SKM-1 treated with dmso at 0.1 percent for 144 hours (cell line): ENCODE data around the gene KCNIP1.

ENCODE experiments used
- DNase-seq: peaks from one replicate; lab custom pipeline; 2025; ENCODE audit not compliant: unreplicated experiment; lab: John Stamatoyannopoulos, UW

Gene KCNIP1

DNA sequence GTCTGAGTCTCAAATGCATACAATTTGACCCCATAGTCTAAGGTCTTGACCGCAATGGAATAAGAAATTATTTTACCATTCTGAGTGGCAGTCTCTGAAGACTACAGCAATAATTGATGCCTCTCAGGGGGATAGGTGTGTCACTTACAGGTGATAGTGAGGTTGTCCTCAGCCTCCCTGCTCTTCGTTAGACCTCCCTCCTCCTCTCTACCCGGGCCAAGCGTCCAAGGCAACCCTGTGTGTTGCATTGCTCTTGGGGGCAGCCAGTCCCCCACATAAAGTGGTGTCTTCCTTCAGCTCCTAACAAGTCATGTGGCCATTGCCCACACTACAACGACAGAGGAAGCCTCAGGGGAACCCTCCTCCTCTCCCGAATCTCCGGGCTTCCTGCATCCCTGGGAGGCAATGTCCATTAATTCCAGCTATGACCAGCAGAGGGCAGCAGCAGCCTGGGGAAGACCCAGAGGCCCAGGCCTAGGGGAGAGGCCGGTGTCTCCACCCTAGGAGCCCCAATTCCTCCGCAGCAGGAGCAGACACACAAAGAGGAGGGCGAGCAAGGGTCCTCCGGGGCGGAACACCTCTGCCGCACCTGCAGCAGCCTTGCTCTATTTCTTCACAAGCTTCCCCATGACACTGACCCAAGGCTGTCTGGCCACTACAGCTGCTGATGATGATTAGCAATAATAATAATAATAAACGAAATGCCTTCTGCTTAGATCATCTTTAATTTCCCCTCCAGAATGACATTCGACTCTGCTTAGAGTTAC is 134.8 kb downstream of the KCNIP1 start:
- peak; percentile 36 for DNase-seq

DNA sequence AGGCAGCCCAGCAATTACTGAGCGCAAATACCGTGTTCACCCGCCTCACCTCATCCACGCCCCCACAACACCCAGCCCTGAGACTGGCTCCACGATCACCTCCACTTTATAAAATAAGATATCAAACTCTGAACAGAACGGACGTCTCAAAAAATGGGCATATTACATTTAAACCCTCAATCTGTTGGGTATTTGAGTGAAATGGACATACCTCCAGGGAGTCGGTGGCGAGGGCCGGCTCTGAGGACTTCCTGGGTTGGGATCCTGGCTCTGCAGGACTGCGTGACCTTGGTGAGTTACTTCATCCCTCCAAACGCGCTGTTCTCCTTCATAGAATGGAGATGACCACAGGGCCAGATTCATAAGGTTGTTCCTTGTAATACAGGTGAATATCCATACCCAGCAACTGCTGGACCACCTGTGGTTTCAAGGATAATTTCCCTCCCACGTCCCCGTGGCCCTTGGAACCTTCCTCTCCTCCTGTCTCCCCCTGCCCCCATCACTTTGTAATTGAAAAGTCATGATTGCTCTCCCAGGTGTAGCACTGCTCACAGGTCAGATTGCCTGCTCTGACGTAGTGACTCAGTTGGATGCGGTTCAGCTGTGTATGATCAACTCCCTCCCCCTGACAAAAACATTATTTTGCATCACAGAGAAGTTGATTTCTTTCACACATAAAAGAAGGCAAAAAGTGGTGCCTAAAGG is 135.6 kb downstream of the KCNIP1 start:
- DNase-seq = no peak

DNA sequence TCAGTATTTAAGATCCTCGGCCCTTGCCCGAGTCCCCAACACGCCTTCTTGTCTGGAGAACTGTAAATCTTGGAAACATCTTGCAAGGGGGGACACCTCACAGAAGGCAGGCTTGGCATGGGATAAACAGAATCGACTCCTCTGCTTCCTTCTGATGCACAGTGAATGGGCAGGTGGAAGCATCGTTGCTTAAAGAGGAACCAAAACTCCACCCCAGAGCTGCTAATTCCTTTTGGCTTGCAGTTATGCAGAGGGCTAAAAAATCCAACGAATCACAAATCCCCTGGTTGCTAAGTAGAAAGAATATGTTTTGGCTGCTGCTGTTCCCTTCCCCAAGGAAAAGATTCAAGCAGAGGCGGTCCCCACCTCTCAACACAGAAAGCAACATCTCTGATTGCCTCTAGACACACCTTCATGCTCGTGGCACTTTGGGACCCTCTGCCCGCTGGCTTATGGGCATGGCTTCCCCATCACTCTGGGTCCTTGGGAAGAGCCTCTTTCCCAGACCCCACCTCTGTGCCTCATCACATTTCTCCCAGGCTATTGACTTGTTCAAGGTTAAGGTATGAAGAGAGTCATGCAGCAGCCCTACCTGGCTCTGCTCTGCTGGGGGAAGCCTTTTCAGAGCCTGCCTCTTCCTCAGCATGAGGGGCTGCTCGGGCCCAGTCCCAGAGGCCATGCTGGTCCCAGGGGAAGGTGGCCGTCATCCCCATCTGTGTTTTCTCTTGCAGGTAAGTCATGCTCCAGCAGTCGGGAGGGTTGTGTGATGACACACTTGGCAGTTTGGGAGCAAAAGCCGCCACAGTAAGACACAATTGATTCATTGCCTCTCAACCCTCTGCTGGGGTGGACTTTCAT is 137.1 kb downstream of the KCNIP1 start:
- no peak for DNase-seq

DNA sequence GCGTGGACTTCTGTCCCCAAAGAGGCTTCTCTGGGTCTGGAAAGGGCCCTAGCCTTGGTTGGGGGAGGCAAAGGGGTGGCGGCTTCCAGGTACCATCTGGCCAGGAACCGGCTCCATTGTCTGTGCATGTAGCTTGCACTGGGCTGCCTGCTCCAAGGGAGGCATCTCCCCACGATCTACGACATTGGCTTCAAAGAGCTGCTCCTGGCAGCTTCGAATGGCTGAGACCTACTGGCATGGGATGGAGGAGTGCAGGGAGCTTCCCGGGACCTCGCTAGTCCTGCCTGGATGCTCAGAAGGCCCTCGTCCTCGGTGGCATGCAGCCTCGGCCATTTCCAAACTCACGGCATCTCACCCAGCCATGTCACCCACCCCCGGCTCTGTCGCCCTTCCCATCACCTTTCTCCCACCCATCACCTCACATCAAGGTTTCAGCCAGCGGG is 137.8 kb downstream of the KCNIP1 start:
- no peak for DNase-seq

DNA sequence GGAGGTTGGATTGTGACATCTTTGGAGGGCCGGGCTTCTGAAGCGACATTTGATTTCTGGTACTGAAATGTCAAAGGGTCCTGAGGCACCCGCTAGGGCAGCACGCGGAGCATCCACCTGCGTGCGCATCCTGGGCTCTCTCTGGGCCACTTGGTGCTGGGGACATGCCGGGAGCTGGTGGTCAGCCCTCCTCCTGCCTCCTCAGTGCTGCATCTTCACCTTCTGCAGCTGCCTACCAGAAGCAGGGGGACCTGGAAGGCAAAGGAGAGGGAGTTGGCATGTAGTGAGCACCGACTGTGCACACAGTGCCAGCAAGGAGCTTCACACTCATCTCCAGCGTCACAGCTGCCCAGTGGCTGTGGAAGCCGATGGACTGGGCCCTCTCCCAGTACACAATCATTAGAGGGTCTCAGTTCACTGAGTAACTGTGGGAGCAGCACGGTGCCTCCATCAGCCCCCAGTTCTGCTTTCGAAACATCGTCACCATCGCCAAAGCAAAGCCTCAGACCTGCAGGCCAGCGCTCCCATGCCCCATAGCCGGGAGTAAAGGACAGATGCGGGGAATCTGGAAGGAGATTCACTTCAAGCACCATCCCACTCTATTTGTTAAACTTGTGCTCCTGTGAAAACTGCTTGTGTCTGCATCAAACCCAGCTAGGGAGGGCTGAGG is 138.4 kb downstream of the KCNIP1 start:
- no peak for DNase-seq

DNA sequence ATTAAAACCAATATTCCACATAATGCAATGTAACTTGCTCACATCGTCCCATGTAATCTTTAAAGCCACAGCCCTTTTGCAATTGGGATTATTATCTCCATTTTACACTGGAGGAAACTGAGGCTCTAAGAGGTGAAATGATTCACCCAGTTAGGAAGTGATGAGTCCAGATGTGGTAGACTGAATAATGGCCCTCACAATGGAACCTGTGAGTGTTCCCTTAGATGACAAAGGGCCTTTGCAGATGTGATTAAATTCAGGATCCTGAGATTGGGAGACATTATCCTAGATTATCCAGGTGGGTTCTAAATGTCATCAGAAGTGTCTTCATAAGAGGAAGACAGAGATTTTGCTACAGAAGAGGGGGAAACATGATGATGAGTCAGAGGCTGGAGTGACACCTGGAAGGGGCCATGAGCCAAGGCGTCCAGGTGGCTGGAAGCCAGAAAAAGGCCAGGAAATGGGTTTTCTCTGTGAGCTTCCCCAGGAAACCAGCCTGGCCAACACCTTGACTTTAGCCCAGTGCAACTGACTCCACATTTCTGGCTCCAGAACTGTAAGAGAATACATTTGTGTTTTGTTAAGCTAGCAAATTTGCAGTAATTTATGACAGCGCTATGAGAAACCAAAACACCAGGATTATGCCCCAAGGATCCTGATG is 139.1 kb downstream of the KCNIP1 start:
- DNase-seq = no peak

DNA sequence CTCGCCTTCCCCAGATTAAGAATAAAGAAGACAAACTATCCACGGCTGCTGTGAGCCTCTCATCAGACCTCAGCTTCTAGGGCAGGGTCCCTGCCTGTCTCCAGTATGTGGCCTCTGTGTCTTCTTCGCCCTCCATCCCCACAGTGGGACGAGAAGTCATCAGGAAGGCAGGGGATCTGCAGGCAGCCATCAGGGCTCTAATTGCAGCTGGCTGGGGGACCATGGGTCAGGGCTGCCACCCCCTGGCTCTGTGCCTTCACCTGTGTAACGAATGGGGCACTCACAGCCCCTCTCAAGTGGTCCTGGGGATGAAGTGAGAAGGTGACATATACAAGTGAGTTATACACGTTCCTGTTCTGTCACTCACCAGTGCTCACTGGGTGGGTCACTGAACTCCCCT is 139.8 kb downstream of the KCNIP1 start:
- no peak for DNase-seq

DNA sequence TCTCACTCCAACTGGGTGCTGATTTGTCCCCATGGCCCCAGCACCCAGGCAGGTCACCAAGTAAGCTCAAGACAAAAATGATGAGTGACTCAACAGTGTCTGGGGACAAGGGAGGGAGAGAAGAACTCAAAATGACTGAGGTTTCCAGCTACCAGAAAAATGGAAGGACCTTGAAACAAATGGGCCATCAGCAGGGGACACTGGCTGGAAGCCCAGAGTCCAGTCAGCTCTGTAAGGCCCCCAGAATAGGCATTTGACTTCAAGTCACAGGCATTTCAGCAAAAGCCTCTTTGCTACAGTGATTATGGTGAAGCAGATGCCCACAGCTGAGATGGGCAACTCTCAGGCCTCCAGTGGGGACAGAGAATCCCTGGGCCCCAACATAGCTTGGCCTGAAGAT is 140.7 kb downstream of the KCNIP1 start:
- no peak for DNase-seq

DNA sequence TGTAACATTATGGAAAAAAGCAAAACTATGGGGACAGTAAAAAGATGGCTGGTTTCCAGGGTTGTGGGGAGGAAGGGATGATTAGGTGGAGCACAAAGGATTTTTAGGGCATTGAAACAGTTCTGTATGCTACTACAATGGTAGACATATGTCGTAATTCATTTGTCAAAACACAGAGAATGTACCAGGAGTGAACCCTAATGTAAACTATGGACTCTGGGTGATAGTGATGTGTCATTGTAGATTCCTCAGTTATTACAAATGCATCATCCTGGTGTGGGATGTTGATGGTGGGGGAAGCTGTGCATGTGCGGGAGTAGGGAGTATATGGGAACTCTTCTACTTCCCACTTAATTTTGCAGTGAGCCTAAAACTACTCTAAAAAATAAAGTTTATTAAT is 144.7 kb downstream of the KCNIP1 start:
- no peak for DNase-seq

DNA sequence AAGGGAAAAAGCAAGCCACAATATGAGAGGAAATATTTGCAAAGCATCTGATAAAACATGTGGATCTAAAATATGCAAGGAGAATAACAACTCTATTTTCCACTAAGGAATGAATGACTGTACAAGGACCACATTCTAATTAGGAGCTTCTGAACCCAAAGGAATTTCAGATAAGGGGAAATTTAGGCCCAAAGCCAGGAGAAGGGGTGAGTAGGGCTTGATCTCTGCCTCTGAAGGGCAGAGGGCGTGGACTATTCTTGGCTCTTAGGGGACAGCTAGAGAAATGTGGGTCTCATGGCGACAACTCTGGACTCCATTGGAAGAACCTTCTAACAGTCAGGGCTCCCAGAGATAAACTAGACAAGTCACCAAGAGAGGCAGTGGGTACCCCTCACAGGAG is 147.0 kb downstream of the KCNIP1 start:
- no peak for DNase-seq

DNA sequence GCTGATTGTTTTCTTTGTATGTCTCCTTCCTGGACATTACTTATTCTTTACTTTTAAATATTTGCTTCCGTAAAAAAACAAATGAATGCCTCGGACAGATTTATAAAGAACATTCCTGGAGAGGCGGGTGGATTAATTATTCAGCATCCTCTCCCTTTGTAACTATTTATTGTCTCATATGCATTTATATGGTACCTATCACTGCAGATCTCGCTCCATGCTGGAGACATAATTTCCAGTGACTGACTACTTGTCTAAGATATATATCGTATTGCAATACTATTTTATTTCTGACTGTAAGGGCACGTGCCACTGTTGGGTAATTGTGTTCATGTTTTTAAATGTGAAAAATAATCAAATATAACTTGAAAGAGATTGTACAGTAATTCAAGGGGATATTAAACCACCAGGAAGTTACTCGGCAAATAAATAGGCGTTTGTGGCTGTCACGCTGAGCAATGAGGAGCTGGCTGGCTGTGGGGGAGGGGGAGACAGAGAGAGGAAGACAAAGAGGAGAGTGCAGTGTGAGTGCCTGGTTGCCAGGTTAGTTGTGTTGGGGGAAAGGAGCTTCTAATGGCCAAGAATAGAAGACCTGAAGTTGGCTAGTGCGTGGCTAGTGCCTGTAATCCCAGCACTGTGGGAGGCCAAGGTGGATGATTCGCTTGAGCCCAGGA is 147.9 kb downstream of the KCNIP1 start:
- no peak for DNase-seq

DNA sequence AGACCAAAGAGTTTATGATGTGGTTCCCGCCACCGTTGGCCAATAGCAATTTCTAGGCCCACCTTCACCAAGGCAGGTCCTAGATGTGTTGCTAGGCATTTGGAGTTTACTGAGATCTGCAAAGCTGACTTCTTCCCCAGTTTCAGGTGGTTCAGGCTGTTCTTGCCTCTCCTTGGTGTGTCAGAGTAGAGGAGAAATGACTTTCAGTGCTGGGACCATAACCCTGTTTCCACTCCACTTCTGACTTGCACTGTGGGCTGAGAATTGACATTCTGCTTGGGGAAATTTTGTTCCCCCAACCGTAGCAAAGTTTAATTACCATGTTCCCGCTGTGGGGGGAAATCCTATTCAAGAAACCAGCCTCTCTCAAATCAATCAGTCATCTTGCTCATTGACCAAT is 151.7 kb downstream of the KCNIP1 start:
- DNase-seq = no peak

DNA sequence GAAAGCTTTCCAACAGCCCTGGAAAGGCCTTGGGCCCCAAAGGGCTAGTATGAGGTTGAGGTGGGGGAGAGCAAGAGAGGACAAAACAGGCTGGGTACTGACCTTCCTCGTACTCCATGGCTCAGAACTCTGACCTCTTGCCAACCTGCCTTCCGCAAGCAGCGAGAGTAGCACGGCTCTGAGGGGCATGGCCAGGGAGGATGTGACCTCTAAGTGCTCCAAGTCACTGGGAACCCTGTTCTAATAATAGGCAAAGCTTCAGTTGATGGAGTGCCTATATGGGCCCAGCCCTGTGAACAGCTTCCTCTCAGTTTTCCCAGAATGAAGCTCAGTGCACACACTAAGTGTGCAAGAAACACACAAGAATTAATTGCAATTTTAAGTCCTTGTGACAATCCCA is 152.1 kb downstream of the KCNIP1 start:
- no peak for DNase-seq

DNA sequence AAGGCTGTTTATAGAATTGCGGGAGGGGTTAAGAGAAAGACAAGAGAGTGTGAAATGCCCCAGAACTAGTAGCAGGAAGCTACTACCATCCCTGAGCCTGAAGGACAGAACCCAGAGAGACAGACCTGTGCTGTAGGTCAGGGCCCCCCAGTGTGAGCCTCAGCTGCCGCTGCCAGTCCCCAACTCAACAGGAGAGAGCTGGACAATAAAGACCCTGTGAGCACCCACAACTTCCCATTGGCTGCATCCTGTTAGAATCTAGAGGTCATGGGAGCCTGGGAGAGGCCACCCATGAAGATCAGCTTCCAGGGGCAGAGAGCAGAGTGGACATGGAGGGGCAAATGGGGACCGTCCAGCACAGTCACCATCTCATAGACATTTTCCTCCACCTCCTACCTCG is 152.5 kb downstream of the KCNIP1 start:
- DNase-seq = no peak

DNA sequence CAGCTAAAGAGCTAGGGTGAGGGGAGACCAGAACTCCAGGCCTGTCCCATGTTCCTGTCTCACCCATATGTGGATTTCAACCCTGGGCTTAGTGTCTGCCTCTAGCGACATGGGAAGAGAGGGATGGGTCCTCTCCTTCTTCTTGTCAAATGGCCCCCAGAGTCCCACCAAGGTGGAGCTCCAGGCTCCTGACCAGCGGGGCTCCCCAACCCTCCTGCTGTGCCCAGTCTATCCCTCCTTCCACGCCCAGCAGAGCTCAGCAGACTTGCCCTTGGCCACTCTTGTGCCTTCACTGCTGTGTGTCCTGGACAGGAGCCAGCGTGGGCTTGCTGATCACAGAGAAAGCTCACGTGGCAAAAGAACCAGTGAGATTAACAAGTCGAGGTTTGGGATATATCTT is 156.7 kb downstream of the KCNIP1 start:
- DNase-seq = no peak

DNA sequence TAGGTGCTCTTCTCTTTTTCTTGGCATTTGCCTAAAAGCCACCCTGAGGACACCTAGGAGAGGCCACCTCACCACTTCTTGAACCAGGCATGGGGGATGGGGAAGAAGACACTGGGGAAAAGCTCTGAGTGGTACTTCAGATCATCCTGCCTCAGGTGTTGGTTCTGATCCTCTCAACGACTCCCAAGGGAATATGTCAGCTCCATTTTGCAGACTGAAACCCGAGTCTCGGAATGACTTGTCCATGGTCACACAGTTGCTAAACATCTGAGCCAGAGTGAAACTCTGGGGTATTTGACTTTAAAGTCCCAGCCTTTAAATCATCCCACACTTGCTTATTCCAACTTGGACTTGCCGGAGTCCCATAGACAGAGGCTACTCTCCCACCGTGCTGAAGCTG is 159.1 kb downstream of the KCNIP1 start:
- DNase-seq = no peak

DNA sequence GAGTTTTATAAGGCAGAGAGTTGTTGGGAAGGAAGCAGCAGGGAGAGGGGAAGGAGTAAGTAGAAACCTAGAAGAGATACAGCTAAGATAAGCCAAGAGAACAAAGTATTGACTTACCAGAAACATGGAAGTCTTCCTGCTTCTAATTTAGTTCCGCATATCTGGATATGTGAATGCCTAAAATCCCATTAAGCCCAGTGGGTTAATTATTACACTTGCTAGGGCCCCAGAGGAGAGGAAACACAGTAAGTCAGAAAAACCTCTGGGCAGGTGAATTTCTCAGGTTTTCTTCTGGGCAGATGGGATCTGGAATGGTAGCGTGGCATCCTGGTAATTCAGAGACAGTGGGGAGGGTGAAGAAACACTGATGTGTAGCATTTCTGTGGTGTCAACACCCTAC is 175.0 kb downstream of the KCNIP1 start:
- DNase-seq = no peak

DNA sequence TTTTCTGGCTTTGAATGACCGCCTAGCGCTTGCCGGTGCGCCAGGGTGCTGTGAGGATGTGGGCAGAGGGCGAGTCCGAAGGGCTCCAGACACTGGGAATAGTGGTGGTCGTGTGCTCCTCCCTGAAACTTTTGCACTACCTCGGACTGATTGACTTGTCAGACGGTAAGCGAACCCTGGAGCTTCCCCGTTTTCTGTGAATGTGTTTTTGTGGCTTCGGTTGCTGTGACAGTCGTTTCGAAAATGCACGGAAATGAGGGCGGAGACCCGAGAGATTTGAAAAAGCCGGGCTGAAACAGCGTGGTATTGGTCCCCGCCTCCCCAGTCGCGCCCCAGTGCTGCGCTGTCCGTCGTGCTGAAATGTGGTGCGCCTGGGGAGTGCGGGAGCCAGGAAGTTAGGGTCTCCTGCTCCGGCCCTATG is 177.2 kb downstream of the KCNIP1 start:
- peak; percentile 2 for DNase-seq

DNA sequence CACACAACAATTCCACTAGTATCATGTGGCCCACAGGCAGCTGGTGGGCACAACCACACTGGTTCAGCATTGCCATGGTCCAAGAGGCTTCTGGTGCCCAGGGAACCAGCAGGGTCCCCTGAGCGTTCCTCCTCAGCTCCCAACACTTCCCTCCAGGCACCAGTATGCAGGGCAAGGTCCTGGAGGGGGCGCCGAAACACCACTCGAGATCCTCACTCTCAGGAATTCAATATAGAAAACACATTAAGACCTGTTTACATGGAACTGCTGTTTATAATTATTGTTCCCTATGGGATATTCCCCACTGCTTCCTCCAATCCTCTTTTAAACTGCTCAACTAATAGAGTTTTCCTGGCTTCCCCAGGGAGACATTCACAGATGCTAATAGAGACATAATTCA is 187.8 kb downstream of the KCNIP1 start:
- DNase-seq = no peak

DNA sequence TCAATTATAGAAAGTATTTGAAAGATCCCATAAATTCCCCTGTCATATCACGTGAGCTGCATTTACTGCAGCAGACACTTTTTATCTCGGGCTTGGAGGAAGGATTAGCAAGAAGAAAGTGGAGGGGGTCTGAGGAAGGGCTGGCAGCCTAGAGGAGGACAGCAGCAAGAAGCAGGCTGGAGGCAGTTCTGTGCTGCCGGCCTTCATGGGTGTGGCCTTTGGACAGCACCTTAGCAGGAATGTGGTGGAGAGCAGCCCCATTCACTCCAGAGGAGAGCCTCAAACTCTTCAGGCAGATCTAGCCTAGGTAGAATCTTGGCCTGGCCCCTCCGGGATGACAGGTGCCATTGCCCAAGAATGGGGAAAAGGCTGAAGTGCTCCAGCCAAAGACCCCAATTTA is 189.9 kb downstream of the KCNIP1 start:
- no peak for DNase-seq
